ENCODE measurements around the gene MLLT6. TPM values are rescaled to one million over a fixed set of nuclear protein-coding genes. Genes with fewer than 3 reads are reported as not detected.

Gene MLLT6
- total RNA-seq, 1 donor from 2014 or later, result 70.2 TPM

DNA sequence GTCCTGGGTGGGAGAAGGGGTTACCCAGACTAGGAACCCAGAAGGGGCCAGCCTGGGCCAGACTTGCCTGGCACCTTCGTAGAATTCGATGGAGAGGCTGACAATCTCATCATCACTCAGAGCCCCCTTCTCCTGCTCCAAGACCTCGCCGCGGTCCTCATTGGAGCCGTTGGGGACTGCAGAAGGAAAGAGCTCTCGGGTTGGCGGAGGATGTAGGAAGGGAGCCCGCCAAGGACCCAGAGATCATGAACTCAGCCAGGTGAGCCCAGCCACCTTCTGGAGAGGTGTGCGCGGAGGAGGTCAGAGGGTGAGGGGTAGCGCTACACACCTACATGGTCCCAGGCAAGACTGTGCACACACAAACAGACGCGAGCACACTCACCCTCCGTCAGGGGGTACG, 33.6 kb downstream of the MLLT6 start:
- no peak for DNase-seq (ENCODE audit: extremely low spot score in 2 of 2)
- no peak overlapping the region for H3K27ac ChIP-seq
- H3K4me3 ChIP-seq, result no peak overlapping the region
- H3K4me1 ChIP-seq, result peaks cover 42% of the 10 kb centered on the region
- TF ChIP-seq POLR2AphosphoS5 (IDR thresholded peaks at IDR 0.05; ENCODE audit: insufficient read depth in 1 of 2, low read depth in 1 of 2) (no peak), POLR2A (IDR thresholded peaks at IDR 0.05) (no peak)
- TF ChIP-seq, protein P1, sequence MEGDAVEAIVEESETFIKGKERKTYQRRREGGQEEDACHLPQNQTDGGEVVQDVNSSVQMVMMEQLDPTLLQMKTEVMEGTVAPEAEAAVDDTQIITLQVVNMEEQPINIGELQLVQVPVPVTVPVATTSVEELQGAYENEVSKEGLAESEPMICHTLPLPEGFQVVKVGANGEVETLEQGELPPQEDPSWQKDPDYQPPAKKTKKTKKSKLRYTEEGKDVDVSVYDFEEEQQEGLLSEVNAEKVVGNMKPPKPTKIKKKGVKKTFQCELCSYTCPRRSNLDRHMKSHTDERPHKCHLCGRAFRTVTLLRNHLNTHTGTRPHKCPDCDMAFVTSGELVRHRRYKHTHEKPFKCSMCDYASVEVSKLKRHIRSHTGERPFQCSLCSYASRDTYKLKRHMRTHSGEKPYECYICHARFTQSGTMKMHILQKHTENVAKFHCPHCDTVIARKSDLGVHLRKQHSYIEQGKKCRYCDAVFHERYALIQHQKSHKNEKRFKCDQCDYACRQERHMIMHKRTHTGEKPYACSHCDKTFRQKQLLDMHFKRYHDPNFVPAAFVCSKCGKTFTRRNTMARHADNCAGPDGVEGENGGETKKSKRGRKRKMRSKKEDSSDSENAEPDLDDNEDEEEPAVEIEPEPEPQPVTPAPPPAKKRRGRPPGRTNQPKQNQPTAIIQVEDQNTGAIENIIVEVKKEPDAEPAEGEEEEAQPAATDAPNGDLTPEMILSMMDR (IDR thresholded peaks at IDR 0.05), result no peak
- intact Hi-C loops (cut with DNase I), result no loop called here
- peaks cover 0 to 30% of the 10 kb centered on the region in 2 donors for H3K36me3 ChIP-seq
- no peaks in the 10 kb centered on the region for H3K27me3 ChIP-seq
- H3K9me3 ChIP-seq, result no peaks in the 10 kb centered on the region

DNA sequence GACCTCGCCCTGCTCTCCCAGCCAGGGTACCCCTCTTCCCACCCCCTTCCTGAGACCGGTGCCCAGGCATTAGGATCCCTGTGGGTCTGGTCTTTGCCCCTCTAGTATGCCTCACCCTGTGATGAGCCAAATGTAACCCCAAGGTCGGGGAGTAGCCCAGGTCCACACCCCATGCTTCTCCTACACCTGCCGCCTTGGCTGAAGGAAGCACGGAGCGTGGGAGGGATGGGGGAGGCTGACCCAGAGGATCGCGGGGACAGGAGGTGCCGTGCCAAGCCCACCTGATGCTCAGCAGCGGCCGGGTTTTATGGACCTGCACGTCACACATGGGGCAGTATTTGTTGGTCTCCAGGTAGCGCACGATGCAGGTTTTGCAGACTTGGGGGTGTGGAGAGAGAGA, 34.2 kb downstream of the MLLT6 start:
- Histone ChIP-seq H3K36me3 (peaks cover 0 to 30% of the 10 kb centered on the region in 2 donors), H3K27ac (no peak overlapping the region), H3K27me3 (no peaks in the 10 kb centered on the region), H3K4me3 (no peak overlapping the region), H3K4me1 (peaks cover 36% of the 10 kb centered on the region), H3K9me3 (no peaks in the 10 kb centered on the region)
- intact Hi-C loops (cut with DNase I), result no loop called here
- TF ChIP-seq, protein P1 (IDR thresholded peaks at IDR 0.05), result no peak
- TF ChIP-seq POLR2AphosphoS5 (IDR thresholded peaks at IDR 0.05; ENCODE audit: insufficient read depth in 1 of 2, low read depth in 1 of 2) (no peak), POLR2A (IDR thresholded peaks at IDR 0.05) (no peak)
- DNase-seq (ENCODE audit: extremely low spot score in 2 of 2), result no peak

DNA sequence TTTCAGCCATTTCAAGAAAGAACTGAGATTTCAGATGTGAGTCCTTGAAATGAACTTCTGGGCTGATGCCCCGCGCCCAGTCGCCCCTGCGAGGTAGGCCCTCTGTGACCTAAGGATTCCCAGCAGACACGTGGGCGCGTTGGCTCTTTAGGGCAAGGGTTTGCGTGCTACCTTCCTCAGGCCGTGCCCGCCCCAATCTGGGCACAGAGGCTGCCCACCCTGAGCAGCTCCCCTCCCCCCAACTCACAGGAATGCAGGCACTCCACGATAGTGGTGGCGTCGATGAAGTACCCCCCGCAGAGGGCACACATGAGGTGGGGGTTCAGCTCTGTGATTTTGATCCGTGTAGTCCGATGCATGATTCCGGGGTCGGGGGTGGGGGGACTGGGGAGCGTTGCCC, 35.0 kb downstream of the MLLT6 start:
- no peak for DNase-seq (ENCODE audit: extremely low spot score in 2 of 2)
- no peak for TF ChIP-seq POLR2AphosphoS5 (IDR thresholded peaks at IDR 0.05; ENCODE audit: insufficient read depth in 1 of 2, low read depth in 1 of 2)
- TF ChIP-seq, protein P1 (IDR thresholded peaks at IDR 0.05), result no peak
- no peak for TF ChIP-seq POLR2A (IDR thresholded peaks at IDR 0.05)
- Histone ChIP-seq H3K27ac (no peak overlapping the region), H3K36me3 (peaks cover 0 to 30% of the 10 kb centered on the region in 2 donors), H3K4me3 (no peak overlapping the region), H3K27me3 (no peaks in the 10 kb centered on the region), H3K9me3 (no peaks in the 10 kb centered on the region), H3K4me1 (peaks cover 30% of the 10 kb centered on the region)
- intact Hi-C loops (cut with DNase I), result loop anchor here (5.0 kb wide), 1 partner anchor 38 kb away; no protein-coding TSS in a partner anchor

DNA sequence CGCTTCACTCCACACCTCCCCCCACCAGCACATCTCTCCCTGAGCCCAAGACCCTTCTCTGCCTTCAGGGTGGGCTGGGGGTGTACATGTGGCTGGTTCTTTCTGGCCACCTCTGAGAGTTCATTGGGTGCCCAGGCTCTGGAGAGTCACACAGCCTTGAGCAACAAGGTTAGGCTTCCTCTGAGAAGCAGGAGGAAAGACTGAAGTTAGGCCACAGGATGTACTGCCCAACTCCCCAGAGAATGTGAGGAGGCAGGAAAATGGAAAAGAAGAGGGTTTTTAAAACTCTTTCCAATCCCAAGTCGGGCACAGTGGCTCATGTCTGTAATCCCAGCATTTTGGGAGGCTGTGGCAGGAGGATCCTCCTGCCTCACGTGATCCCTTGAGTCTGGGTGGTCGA, 35.7 kb downstream of the MLLT6 start:
- H3K27ac ChIP-seq, result no peak overlapping the region
- no peak overlapping the region for H3K4me3 ChIP-seq
- intact Hi-C loops (cut with DNase I), result loop anchor here (5.0 kb wide), 1 partner anchor 39 kb away; no protein-coding TSS in a partner anchor
- H3K9me3 ChIP-seq, result no peaks in the 10 kb centered on the region
- H3K27me3 ChIP-seq, result no peaks in the 10 kb centered on the region
- peaks cover 0 to 27% of the 10 kb centered on the region in 2 donors for H3K36me3 ChIP-seq
- no peak for DNase-seq (ENCODE audit: extremely low spot score in 2 of 2)
- TF ChIP-seq, protein P1 (IDR thresholded peaks at IDR 0.05), result no peak
- TF ChIP-seq POLR2AphosphoS5 (IDR thresholded peaks at IDR 0.05; ENCODE audit: insufficient read depth in 1 of 2, low read depth in 1 of 2) (no peak), POLR2A (IDR thresholded peaks at IDR 0.05) (no peak)
- peaks cover 29% of the 10 kb centered on the region for H3K4me1 ChIP-seq

DNA sequence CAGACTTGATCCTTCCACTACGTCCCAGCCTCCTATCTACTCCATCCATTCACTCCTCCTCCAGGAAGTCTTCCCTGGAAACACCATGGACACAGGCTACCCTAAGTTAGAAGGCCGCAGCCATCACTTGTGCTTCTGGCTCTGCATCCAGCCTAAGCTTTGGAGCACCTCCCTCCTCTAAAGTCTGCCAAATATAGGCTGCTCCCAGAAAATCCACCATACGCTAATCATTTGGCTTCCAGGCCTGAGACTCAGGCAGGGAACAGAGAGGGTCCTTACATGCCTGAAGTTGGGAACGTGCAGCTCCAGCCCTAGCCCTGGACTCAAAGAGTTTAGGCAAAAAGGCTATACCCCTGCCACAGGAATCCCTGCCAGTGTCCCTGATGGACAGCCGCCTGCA, 36.4 kb downstream of the MLLT6 start:
- peaks cover 0 to 22% of the 10 kb centered on the region in 2 donors for H3K36me3 ChIP-seq
- no peak for DNase-seq (ENCODE audit: extremely low spot score in 2 of 2)
- intact Hi-C loops (cut with DNase I), result loop anchor here (5.0 kb wide), 1 partner anchor 39 kb away; no protein-coding TSS in a partner anchor
- no peak for TF ChIP-seq POLR2A (IDR thresholded peaks at IDR 0.05)
- TF ChIP-seq, protein P1 (IDR thresholded peaks at IDR 0.05), result no peak
- no peaks in the 10 kb centered on the region for H3K27me3 ChIP-seq
- peaks cover 36% of the 10 kb centered on the region for H3K4me1 ChIP-seq
- H3K9me3 ChIP-seq, result no peaks in the 10 kb centered on the region
- H3K4me3 ChIP-seq, result no peak overlapping the region
- H3K27ac ChIP-seq, result no peak overlapping the region
